NCI-H1417 (cell line): ENCODE data around the gene THOC5.
A peak's percentile ranks its signal among the peaks of the same experiment; 100 is the strongest.
"Not testable (repeated sequence)": the region's sequence is repeated elsewhere in the genome, so short reads cannot be mapped to it uniquely, and the experiment has no call there.

Experiments
- DNase-seq, 3 experiments: peaks; one replicate each; lab custom pipeline; 2025; lab: John Stamatoyannopoulos, UW

Gene THOC5

GRCh38 chr22:29553351-29554224, at the start of gene THOC5:
THOC5 (minus strand) TSS chr22:29553757; CDS start chr22:29549147, 4,610 bp downstream.
- DNase-seq, result peak; percentile 89 to 97 (median 90)

DNA sequence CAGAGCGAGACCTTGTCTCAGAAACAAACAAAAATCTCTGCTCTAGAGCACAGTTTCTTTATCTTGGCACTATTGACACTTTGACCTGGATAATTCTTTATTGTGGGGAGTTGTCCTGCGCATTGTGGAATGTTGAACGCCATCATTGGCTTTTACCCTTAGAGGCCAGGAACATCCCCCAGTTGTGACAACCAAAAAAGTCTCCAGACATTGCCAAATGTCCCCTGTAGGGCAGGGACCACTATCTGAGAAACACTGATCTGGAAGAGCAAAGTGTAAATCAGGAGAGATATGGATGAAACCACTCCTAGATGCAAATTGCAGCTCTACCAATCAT, 45.1 kb upstream of the THOC5 start:
- no peak for DNase-seq

DNA sequence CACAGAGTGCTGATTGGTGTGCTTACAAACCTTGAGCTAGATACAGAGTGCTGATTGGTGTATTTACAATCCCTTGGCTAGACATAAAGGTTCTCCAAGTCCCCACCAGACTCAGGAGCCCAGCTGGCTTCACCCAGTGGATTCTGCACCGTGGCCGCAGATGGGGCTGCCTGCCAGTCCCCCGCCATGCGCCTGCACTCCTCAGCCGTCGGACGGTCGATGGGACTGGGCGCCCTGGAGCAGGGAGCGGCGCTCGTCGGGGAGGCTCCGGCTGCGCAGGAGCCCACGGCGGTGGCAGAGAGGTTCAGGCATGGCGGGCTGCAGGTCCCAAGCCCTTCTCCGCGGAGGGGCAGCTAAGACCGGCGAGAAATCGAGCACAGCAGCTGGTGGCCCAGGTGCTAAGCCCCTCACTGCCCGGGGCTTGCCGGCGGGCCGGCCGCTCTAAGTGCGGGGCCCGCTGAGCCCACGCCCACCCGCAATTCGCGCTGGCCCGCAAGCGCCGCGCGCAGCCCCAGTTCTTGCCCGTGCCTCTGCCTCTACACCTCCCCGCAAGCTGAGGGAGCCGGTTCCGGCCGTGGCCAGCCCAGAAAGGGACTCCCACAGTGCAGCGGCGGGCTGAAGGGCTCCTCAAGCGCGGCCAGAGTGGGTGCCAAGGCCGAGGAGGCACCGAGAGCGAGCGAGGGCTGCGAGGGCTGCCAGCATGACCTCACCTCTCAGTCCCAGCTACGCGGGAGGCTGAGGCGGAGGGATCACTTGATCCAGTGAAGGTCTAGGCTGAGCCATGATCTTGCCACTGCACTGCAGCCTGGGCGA, 44.5 kb upstream of the THOC5 start:
- DNase-seq, result not testable (repeated sequence)

DNA sequence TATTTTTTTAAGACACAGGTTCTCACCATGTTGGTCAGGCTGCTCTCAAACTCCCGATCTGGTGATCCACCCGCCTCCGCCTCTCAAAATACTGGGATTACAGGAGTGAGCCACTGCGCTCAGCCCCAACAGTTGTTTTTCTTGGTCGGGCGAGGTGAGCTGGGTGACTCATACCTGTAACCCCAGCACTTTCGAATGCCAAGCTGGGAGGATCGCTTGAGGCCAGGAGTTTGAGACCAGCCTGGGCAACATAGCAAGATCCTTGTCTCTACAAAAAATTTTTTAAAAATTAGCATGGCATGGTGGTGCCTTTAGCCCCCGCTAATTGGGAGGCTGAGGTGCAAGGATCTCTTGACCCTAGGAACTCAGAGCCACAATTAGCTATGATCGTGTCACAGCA, 42.9 kb upstream of the THOC5 start:
- DNase-seq, result no peak

DNA sequence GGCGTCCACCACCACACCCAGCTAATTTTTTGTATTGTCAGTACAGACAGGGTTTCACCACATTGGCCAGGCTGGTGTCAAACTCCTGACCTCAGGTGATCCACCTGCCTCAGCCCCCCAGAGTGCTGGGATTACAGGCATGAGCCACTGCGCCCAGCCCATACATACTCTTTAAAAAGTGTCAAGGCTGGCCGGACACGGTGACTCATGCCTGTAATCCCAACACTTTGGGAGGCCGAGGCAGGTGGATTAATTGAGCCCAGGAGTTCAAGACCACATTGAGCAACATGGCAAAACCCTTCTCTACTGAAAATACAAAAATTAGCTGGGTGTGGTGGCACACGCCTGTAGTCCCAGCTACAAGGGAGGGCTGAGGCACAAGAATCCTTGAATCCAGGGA, 40.9 kb upstream of the THOC5 start:
- DNase-seq, result not testable (repeated sequence)

GRCh38 chr22:29593923-29594322, 40.4 kb upstream of the THOC5 start:
- DNase-seq, result no peak

GRCh38 chr22:29587938-29588699, 34.6 kb upstream of the THOC5 start:
- DNase-seq, result no peak

DNA sequence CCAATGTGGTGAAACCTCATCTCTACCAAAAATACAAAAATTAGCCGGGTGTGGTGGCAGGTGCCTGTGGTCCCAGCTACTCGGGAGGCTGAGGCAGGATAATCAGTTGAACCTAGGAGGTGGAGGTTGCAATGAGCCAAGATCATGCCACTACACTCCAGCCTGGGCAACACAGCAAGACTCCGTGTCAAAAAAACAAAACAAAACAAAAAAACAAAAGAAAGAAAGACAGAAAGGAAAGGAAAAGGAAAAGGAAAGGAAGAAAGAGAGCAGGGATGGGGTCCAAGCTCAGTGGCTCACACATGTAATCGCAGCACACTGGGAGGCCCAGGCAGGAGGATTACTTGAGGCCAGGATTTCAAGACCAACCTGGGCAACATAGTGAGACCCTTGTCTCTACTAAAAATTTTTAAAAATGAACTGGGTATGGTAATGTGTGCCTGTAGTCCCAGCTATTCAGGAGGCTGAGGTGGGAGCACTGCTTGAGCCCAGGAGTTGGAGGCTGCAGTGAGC, 32.7 kb upstream of the THOC5 start:
- DNase-seq, result not testable (repeated sequence)

- DNase-seq, result no peak
Observed at GRCh38 chr22:29584975-29585374, 31.4 kb upstream of the THOC5 start.

DNA sequence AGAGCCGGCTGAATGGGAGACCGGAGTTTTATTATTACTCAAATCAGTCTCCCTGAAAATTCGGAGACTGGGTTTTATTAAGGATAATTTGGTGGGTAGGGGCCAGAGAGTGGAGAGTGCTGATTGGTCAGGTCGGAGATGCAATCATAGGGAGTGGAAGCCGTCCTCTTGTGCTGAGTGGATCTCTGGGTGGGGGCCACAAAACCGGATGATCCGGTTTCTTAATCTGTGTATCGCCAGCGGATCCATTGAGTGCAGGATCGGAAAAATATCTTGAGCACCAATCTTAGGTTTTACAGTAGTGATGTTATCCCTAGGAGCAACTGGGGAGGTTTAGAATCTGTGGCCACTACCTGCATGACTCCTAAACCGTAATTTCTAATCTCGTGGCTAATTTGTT, 28.2 kb upstream of the THOC5 start:
- peak in 2 of 3 experiments; percentile 56 to 78 for DNase-seq

DNA sequence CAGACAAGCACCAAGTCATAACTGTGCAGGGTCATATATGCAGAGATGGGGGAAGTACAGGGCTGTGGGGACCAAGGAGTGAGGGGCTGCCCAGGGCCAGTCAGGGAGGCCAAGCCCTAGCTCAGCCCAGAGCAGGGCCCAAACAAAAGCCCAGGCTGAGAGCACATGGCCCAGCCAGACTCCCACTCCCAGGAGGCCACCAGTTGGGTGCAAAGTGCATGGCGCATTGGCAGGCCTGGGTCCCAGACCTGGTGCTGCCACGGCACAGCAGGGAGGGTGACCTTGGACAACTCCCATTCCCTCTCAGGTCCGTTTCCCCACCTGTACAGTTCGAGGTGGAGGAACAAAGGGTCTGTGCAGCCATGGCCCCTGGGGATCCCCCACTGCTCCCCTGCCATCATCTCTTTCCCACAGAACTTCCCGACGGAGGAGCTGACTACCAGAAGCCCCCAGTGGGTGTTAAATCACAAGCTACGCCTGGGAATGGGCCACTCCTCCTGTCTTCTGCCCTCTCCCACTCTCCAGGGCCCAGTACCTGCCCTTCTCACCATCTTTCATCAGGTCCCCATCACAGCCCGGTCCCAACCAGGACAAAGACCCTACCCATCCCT, 26.7 kb upstream of the THOC5 start:
- DNase-seq, result peak in 1 of 3 experiments; percentile 17

DNA sequence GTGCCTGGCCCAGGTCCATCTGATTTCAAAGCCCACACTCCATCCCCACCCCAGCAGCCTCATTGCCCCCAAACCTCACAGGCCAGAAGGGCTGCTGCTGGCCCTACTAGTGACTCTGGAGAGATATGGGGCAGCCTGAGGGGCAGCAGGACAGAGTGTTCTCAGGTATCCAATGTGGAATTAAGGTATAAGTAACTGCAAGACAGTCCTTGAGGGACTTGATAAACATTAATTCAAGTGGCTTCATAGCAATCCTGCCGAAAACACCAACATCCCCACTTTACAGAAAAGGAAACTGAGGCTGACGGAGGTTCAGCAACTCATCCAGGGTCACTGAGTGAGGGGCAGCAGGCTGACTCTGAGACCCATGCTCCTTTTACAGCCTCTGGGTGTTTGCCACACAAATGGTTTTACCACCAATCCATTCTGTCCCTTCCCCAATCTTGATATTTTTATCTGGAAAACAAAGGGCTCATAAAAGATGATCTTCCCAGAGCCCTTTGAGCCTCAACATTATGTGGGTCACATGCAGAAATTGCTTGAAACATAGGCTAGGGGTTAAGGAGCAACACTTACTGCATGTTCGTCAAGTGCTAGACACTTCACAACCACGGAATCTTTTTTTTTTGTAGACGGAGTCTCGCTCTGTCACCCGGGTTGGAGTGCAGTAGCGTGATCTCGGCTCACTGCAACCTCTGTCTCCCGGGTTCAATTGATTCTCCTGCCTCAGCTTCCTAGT, 25.1 kb upstream of the THOC5 start:
- DNase-seq, result no peak

DNA sequence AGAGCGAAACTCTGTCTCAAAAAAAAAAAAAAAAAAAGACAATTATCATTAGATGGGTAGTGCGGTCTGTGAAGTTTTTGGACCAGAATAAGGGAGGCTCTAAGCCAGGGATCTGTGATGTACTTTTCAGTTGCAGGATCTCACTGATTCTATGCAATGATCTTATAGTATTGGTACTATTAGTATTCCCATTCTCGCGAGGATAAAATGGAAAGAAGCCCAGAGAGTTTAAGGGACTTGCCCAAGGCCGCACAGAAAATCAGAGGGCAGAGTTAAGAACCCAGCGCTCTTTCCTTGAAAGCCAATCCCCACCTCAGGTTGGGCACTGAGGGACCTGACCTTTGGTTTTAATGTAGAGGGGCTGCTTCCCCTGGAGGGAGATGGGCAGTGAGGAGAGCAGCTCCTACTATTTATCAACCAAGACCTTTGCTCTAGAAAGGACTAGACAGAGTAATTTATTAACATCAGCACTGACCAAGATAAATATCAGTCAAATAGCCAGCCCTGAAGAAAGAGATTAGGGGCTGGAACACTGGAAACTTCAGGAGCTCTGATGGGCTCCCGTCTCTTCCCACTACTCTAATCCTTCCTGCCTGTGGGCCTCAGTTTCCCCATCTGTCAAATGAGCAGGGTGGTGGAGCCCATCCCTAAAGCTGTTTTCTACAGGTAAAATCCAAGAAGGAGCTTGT, 21.3 kb upstream of the THOC5 start:
- DNase-seq, result no peak

DNA sequence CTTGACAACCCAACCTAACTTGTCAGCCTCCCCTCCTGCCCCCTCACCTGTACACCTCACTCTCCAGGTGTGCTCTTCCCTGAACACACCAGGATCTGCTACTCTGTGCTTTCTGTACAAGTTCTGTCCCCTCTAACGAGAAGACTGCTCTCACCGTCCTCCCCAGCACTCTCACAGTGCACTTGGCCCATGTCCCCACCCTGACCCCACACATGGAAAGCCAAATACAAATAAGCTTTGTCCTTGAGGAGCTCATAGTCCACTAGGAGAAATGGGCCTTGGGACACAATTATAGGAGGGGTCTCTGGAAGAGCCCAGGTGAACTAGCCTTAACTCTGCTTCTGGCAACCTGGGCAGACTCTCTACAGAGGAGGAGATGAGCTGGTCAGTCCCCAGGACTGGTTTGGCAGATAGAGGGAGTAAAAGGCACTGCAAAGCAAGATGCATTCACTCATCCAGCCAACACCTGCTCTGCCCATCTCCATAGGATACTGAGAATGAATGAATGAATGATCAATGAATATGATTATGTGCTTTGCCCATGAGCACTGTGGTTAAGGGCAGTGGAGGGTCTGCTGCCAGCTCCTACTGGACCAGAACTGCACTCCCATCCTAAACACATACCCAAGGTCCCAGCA, 17.5 kb upstream of the THOC5 start:
- no peak for DNase-seq

DNA sequence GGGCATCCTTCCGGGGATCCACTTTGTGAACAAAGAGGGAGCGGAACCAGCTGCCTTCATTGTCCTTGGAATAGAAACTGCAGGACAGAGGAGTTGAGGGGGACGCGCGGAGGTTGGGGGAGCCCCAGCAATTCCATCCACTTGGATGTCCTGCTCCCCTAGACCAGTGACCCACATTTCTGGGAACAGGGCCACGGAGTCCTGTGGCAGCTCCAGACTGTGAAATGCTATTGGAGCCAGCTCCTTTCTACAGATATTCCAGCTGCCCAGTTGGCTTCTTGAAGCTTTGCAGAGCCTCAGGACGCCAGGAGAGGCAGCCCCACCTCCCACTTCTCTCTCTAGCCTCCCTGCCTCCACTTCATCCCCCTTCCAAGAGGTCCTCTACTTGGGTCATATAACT, 16.9 kb upstream of the THOC5 start:
- DNase-seq, result no peak

GRCh38 chr22:29569011-29569678, 15.6 kb upstream of the THOC5 start:
- DNase-seq, result no peak

DNA sequence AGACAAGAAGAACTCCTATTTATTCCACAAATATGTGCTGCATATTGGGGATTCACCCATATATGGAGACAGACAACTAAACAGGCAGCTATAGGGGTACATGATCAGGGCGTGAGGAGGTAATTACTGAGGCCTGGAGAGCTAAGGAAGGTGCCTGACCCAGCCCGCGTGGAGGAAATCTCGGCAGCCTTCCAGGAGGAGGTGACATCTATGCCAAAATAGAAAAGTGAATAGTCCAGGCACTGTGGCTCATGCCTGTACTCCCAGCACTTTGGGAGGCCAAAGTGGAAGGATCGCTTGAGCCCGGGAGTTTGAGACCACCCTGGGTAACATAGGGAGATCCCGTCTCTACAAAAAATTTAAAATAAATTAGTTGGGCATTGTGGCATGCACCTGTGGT, 13.8 kb upstream of the THOC5 start:
- no peak for DNase-seq

GRCh38 chr22:29566513-29566912, 13.0 kb upstream of the THOC5 start:
- DNase-seq, result not testable (repeated sequence)
